Activated naive CD4-positive, alpha-beta T cell (primary cell): Measurements from ENCODE around the gene NR2F1-AS1.
"Not testable (repeated sequence)": the region's sequence is repeated elsewhere in the genome, so short reads cannot be mapped to it uniquely, and the experiment has no call there.

Source experiments
- DNase-seq, 4 experiments: peaks; one replicate each; lab custom pipeline; 2025; lab: John Stamatoyannopoulos, UW

NR2F1-AS1 gene

GRCh38 chr5:93428868-93429267, 152.2 kb downstream of the NR2F1-AS1 start:
- no peak for DNase-seq

GRCh38 chr5:93427316-93427715, 153.7 kb downstream of the NR2F1-AS1 start:
- DNase-seq, result no peak

- DNase-seq, result no peak
Observed at GRCh38 chr5:93425096-93425495, 155.9 kb downstream of the NR2F1-AS1 start.

GRCh38 chr5:93423300-93423699, 157.7 kb downstream of the NR2F1-AS1 start:
- no peak for DNase-seq

GRCh38 chr5:93422652-93423280, 158.3 kb downstream of the NR2F1-AS1 start:
- no peak for DNase-seq

- DNase-seq, result no peak
Observed at GRCh38 chr5:93421987-93422401, 159.0 kb downstream of the NR2F1-AS1 start.

- no peak for DNase-seq
Observed at GRCh38 chr5:93421468-93421867, 159.6 kb downstream of the NR2F1-AS1 start.

GRCh38 chr5:93417490-93417889, 163.5 kb downstream of the NR2F1-AS1 start:
- DNase-seq, result no peak

GRCh38 chr5:93415819-93416218, 165.2 kb downstream of the NR2F1-AS1 start:
- DNase-seq, result no peak

- DNase-seq, result no peak
Observed at GRCh38 chr5:93411716-93412115, 169.3 kb downstream of the NR2F1-AS1 start.

GRCh38 chr5:93409691-93410090, 171.3 kb downstream of the NR2F1-AS1 start:
- no peak for DNase-seq

- DNase-seq, result no peak
Observed at GRCh38 chr5:93407454-93407853, 173.6 kb downstream of the NR2F1-AS1 start.

GRCh38 chr5:93406971-93407401, 174.0 kb downstream of the NR2F1-AS1 start:
- DNase-seq, result no peak

GRCh38 chr5:93404246-93404645, 176.8 kb downstream of the NR2F1-AS1 start:
- no peak for DNase-seq

- no peak for DNase-seq
Observed at GRCh38 chr5:93403141-93403928, 177.7 kb downstream of the NR2F1-AS1 start.

- DNase-seq, result no peak
Observed at GRCh38 chr5:93402451-93402850, 178.6 kb downstream of the NR2F1-AS1 start.

- no peak for DNase-seq
Observed at GRCh38 chr5:93401634-93402213, 179.3 kb downstream of the NR2F1-AS1 start.

- no peak for DNase-seq
Observed at GRCh38 chr5:93399675-93400074, 181.3 kb downstream of the NR2F1-AS1 start.

GRCh38 chr5:93395971-93396379, 185.0 kb downstream of the NR2F1-AS1 start:
- no peak for DNase-seq

GRCh38 chr5:93395010-93395409, 186.0 kb downstream of the NR2F1-AS1 start:
- DNase-seq, result no peak

- no peak for DNase-seq
Observed at GRCh38 chr5:93394301-93394700, 186.7 kb downstream of the NR2F1-AS1 start.

- not testable (repeated sequence) for DNase-seq
Observed at GRCh38 chr5:93391169-93391568, 189.8 kb downstream of the NR2F1-AS1 start.

GRCh38 chr5:93385655-93386054, 195.4 kb downstream of the NR2F1-AS1 start:
- no peak for DNase-seq
